ENCODE data around the gene ROR1.

Gene ROR1

DNA sequence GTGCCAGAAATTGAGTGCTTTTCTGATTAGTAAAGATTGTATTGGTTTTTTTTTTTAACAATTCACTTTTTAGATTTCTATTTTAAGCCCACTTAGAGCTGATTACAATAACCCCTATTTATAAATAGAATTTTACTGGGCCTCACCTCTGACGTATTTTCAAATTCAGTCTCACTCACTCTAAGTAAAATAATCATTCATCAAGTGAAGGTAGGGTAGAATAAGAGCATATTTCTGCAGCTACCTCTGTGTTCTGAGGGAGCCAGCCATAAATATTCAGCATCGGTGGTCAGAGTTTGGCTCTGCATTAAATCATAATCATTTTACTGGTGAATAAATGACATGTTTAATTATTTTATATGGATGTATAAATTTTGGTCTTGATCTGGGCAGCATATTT, 333.8 kb downstream of the ROR1 start:
- Histone ChIP-seq H3K4me2 (ENCODE audit: low read depth, low read length) (no peak overlapping the region), H4K20me1 (ENCODE audit: insufficient read depth, low read length) (no peaks in the 10 kb centered on the region), H3K27me3 (replicated peaks; ENCODE audit: insufficient read depth, low read length) (no peaks in the 10 kb centered on the region), H3K27ac (ENCODE audit: low read length) (no peak overlapping the region), H2AFZ (ENCODE audit: low read length) (no peak overlapping the region), H3K9me3 (replicated peaks; ENCODE audit: insufficient read depth, low read length) (no peaks in the 10 kb centered on the region), H3K79me2 (ENCODE audit: low read length) (no peaks in the 10 kb centered on the region), H3K4me1 (ENCODE audit: low read length) (no peaks in the 10 kb centered on the region), H3F3A (ENCODE audit: insufficient read depth, low read length) (no peaks in the 10 kb centered on the region), H3K4me3 (ENCODE audit: low read length) (no peak overlapping the region), H3K9ac (ENCODE audit: low read length) (no peak overlapping the region), H3K36me3 (replicated peaks; ENCODE audit: insufficient read depth, low read length) (no peaks in the 10 kb centered on the region), H3K9me2 (replicated peaks; ENCODE audit: insufficient read depth, low read length) (no peaks in the 10 kb centered on the region)
- DNase-seq = no peak
- no peak for TF ChIP-seq EZH2 (optimal IDR thresholded peaks at IDR 0.05; ENCODE audit: low read depth, low read length)
- no peak for TF ChIP-seq EZH2phosphoT487 (IDR thresholded peaks at IDR 0.05; ENCODE audit: low read length)
- TF ChIP-seq, protein P1, sequence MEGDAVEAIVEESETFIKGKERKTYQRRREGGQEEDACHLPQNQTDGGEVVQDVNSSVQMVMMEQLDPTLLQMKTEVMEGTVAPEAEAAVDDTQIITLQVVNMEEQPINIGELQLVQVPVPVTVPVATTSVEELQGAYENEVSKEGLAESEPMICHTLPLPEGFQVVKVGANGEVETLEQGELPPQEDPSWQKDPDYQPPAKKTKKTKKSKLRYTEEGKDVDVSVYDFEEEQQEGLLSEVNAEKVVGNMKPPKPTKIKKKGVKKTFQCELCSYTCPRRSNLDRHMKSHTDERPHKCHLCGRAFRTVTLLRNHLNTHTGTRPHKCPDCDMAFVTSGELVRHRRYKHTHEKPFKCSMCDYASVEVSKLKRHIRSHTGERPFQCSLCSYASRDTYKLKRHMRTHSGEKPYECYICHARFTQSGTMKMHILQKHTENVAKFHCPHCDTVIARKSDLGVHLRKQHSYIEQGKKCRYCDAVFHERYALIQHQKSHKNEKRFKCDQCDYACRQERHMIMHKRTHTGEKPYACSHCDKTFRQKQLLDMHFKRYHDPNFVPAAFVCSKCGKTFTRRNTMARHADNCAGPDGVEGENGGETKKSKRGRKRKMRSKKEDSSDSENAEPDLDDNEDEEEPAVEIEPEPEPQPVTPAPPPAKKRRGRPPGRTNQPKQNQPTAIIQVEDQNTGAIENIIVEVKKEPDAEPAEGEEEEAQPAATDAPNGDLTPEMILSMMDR (IDR thresholded peaks at IDR 0.05; ENCODE audit: low read length) = no peak

DNA sequence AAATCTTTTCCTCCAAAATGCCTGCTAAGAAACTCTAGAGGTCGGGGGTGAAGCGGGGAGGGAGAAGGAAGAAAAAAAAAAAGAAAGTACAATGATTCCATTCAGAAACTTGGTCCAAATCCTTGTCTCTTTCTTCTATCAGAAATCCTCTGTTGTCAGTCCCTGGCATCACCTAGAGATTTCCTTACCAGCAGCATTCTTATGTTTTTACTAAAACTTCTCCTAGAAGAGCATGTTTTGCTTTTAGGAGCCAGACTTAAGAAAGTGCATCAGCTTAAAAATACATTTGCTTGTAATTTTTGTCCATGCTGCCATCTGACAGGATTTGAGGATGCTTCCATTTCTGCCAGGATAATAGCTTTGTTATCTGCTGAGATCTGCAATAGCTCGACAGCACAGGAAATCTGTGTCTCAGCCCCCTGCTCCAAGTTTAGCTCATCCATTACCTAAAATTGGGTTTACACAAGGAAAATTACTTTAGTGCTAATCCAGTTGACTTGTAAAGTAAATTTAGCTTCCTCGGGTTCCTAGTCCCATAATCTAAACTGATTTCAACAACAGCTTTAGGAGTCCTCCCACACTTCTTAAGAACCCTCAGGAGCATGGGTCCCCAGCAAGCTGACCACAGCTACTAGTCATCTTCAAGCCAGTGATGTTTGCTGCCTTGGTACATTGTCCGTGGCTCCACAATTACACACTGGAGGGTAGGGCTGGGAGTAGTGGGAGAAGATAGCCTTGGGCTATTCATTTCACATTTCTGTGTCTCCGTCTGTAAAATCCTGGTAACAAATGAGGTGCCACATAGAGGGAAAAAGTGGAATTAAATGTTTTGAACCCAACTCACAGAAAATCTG, 337.3 kb downstream of the ROR1 start:
- Histone ChIP-seq H3K27me3 (replicated peaks; ENCODE audit: insufficient read depth, low read length) (no peaks in the 10 kb centered on the region), H3K4me3 (ENCODE audit: low read length) (no peak overlapping the region), H4K20me1 (ENCODE audit: insufficient read depth, low read length) (no peaks in the 10 kb centered on the region), H2AFZ (ENCODE audit: low read length) (no peak overlapping the region), H3F3A (ENCODE audit: insufficient read depth, low read length) (no peaks in the 10 kb centered on the region), H3K9me2 (replicated peaks; ENCODE audit: insufficient read depth, low read length) (no peaks in the 10 kb centered on the region), H3K79me2 (ENCODE audit: low read length) (no peaks in the 10 kb centered on the region), H3K9me3 (replicated peaks; ENCODE audit: insufficient read depth, low read length) (no peaks in the 10 kb centered on the region), H3K4me2 (ENCODE audit: low read depth, low read length) (no peak overlapping the region), H3K9ac (ENCODE audit: low read length) (no peak overlapping the region), H3K4me1 (ENCODE audit: low read length) (no peaks in the 10 kb centered on the region), H3K27ac (ENCODE audit: low read length) (no peak overlapping the region), H3K36me3 (replicated peaks; ENCODE audit: insufficient read depth, low read length) (no peaks in the 10 kb centered on the region)
- DNase-seq = no peak
- TF ChIP-seq, protein P1 (IDR thresholded peaks at IDR 0.05; ENCODE audit: low read length) = no peak
- TF ChIP-seq EZH2 (optimal IDR thresholded peaks at IDR 0.05; ENCODE audit: low read depth, low read length) (no peak), EZH2phosphoT487 (IDR thresholded peaks at IDR 0.05; ENCODE audit: low read length) (no peak)

DNA sequence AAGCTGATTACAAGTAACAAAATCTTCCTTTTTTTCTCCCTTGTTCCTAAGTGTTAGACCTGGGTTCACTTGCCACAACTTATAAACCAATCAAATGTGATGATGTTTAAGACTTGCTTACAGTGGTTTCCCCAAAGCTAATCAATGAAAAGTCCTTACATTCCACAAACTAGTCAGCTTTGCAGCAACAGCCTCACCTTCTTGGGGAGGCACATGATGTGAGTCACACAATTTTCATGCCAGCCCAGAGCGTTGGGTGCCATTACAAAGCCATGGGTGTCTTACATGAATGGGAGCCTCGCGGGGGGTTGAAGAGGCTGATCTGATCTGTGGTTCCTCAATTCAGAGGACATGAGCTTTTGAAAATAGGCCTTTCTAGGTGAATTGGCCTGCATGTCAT, 338.0 kb downstream of the ROR1 start:
- TF ChIP-seq, protein P1 (IDR thresholded peaks at IDR 0.05; ENCODE audit: low read length) = no peak
- TF ChIP-seq EZH2phosphoT487 (IDR thresholded peaks at IDR 0.05; ENCODE audit: low read length) (no peak), EZH2 (optimal IDR thresholded peaks at IDR 0.05; ENCODE audit: low read depth, low read length) (no peak)
- H3K4me3 ChIP-seq (ENCODE audit: low read length) = no peak overlapping the region
- DNase-seq = no peak
- H3K4me1 ChIP-seq (ENCODE audit: low read length) = no peaks in the 10 kb centered on the region
- H4K20me1 ChIP-seq (ENCODE audit: insufficient read depth, low read length) = no peaks in the 10 kb centered on the region
- H3K79me2 ChIP-seq (ENCODE audit: low read length) = no peaks in the 10 kb centered on the region
- no peaks in the 10 kb centered on the region for H3F3A ChIP-seq (ENCODE audit: insufficient read depth, low read length)
- H3K9ac ChIP-seq (ENCODE audit: low read length) = no peak overlapping the region
- no peaks in the 10 kb centered on the region for H3K9me3 ChIP-seq (replicated peaks; ENCODE audit: insufficient read depth, low read length)
- no peaks in the 10 kb centered on the region for H3K27me3 ChIP-seq (replicated peaks; ENCODE audit: insufficient read depth, low read length)
- no peaks in the 10 kb centered on the region for H3K36me3 ChIP-seq (replicated peaks; ENCODE audit: insufficient read depth, low read length)
- no peaks in the 10 kb centered on the region for H3K9me2 ChIP-seq (replicated peaks; ENCODE audit: insufficient read depth, low read length)
- H3K27ac ChIP-seq (ENCODE audit: low read length) = no peak overlapping the region
- no peak overlapping the region for H2AFZ ChIP-seq (ENCODE audit: low read length)
- no peak overlapping the region for H3K4me2 ChIP-seq (ENCODE audit: low read depth, low read length)
